Stimulated activated CD4-positive, alpha-beta T cell treated with anti-CD3 and anti-CD28 coated beads, Interleukin-1b, Interleukin-23, amount 100 ng/mL, for 4 hours (primary cell): ENCODE measurements around the gene WBP2.

Source experiments
- DNase-seq, 2 donors: peaks; one replicate each; pipeline ENCODE4 v3.0.0-alpha.2; 2020; ENCODE audit warnings: low read depth in 2 of 2

WBP2 gene

GRCh38 chr17:75828741-75829140 lies 26.4 kb downstream of the WBP2 start:
- DNase-seq = no peak

- DNase-seq = no peak
These were observed 27.1 kb downstream of the WBP2 start for GRCh38 chr17:75828076-75828400.

GRCh38 chr17:75827308-75828075 lies 27.6 kb downstream of the WBP2 start:
- DNase-seq = peak; percentile 56 to 64

GRCh38 chr17:75826561-75827307 lies 28.4 kb downstream of the WBP2 start:
- DNase-seq = no peak

GRCh38 chr17:75825748-75826370 lies 29.3 kb downstream of the WBP2 start:
- DNase-seq = no peak

- no peak for DNase-seq
These were observed 30.0 kb downstream of the WBP2 start for GRCh38 chr17:75825149-75825552.

- DNase-seq = no peak
These were observed 30.5 kb downstream of the WBP2 start for GRCh38 chr17:75824666-75825065.

GRCh38 chr17:75824050-75824552 lies 31.0 kb downstream of the WBP2 start:
- no peak for DNase-seq

- DNase-seq = no peak
These were observed 31.7 kb downstream of the WBP2 start for GRCh38 chr17:75823257-75824041.

- no peak for DNase-seq
These were observed 32.4 kb downstream of the WBP2 start for GRCh38 chr17:75822800-75823166.

- no peak for DNase-seq
These were observed 32.9 kb downstream of the WBP2 start for GRCh38 chr17:75822119-75822799.

- DNase-seq = no peak
These were observed 33.6 kb downstream of the WBP2 start for GRCh38 chr17:75821552-75821951.

- DNase-seq = no peak
These were observed 34.7 kb downstream of the WBP2 start for GRCh38 chr17:75820094-75821080.

- DNase-seq = no peak
These were observed 35.5 kb downstream of the WBP2 start for GRCh38 chr17:75819678-75820077.

GRCh38 chr17:75819116-75819515 lies 36.0 kb downstream of the WBP2 start:
- no peak for DNase-seq

- DNase-seq = no peak
These were observed 36.7 kb downstream of the WBP2 start for GRCh38 chr17:75818326-75818885.

GRCh38 chr17:75817571-75817970 lies 37.6 kb downstream of the WBP2 start:
- DNase-seq = no peak

- no peak for DNase-seq
These were observed 38.4 kb downstream of the WBP2 start for GRCh38 chr17:75816693-75817092.

- no peak for DNase-seq
These were observed 39.7 kb downstream of the WBP2 start for GRCh38 chr17:75815399-75815798.

GRCh38 chr17:75814900-75815373 lies 40.2 kb downstream of the WBP2 start:
- DNase-seq = no peak
